Cardiac fibroblast (primary cell): ENCODE measurements around the gene DNAH6.

ENCODE experiments used
- DNase-seq, 2 donors: peaks; one replicate each; pipeline versions ENCODE4 v3.0.0 to v3.0.0-alpha.2; 2010; ENCODE audit warnings: low read depth in 2 of 2
- H3K4me3 ChIP-seq, 2 donors: replicated peaks in 1 of 2; 1 replicate in 1 of 2; 2 replicates in 1 of 2; pipeline ENCODE4 v1.5.1; 2011; ENCODE audit warnings: low read depth in 2 of 2, low read length in 2 of 2, mild to moderate bottlenecking in 2 of 2, moderate library complexity in 1 of 2
- CTCF ChIP-seq: IDR thresholded peaks from one replicate; pipeline ENCODE4 v1.5.1; 2011; ENCODE audit warnings: low read depth, mild to moderate bottlenecking, low read length, inconsistent platforms

The DNAH6 gene

GRCh38 chr2:84556190-84556589, 39.9 kb downstream of the DNAH6 start:
- DNase-seq, result no peak
- TF ChIP-seq CTCF, result no peak
- H3K4me3 ChIP-seq, result no peak overlapping the region

- no peak overlapping the region for H3K4me3 ChIP-seq
- no peak for TF ChIP-seq CTCF
- no peak for DNase-seq
Measured at GRCh38 chr2:84559838-84560237, 43.5 kb downstream of the DNAH6 start.

GRCh38 chr2:84579661-84580060, 63.4 kb downstream of the DNAH6 start:
- no peak for DNase-seq
- no peak overlapping the region for H3K4me3 ChIP-seq
- TF ChIP-seq CTCF, result no peak

GRCh38 chr2:84603911-84604310, 87.6 kb downstream of the DNAH6 start:
- no peak for DNase-seq
- no peak for TF ChIP-seq CTCF
- H3K4me3 ChIP-seq, result no peak overlapping the region

GRCh38 chr2:84613082-84613481, 96.8 kb downstream of the DNAH6 start:
- DNase-seq, result no peak
- no peak for TF ChIP-seq CTCF

GRCh38 chr2:84619794-84620371, 103.6 kb downstream of the DNAH6 start:
- H3K4me3 ChIP-seq, result no peak overlapping the region
- no peak for TF ChIP-seq CTCF
- no peak for DNase-seq

More at GRCh38 chr2:84613082-84613481, 96.8 kb downstream of the DNAH6 start:
- no peak overlapping the region for H3K4me3 ChIP-seq

- TF ChIP-seq CTCF, result no peak
Measured at GRCh38 chr2:84628486-84628885, 112.2 kb downstream of the DNAH6 start.

More at GRCh38 chr2:84628486-84628885, 112.2 kb downstream of the DNAH6 start:
- no peak for DNase-seq
- H3K4me3 ChIP-seq, result no peak overlapping the region
